GM19455 (cell line): ENCODE data around the gene NXNL1.
A peak's percentile ranks its signal among the peaks of the same experiment; 100 is the strongest.

Source experiments
- ATAC-seq: cut with Tn5 transposase; IDR thresholded peaks from one replicate; pipeline ENCODE4 v1.9.1; 2021; ENCODE audit not compliant: unreplicated experiment

The NXNL1 gene

DNA sequence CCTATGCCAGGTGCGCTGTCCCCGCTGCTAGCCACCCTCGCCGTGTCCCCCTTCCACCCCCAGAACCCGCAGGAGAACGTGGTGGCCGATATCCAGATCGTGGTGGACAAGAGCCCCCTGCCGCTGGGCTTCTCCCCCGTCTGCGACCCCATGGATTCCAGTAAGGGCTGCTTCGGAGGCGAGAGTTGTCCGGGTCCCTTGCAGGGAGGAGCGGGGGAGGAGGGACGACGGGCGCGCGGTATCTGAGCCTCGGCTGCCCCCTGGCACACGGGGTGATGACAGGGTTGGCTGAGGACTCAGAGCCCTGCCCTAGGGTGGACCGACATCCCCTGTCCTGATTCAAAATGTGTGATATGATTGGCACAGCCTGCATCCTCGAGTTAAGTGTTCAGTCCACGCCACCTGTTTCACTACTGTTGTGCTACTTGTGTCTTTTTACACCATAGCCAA, 40.2 kb downstream of the NXNL1 start:
- ATAC-seq: peak; percentile 13

- peak; percentile 83 for ATAC-seq
Measured at GRCh38 chr19:17419621-17420474, 40.9 kb downstream of the NXNL1 start, which contains the start of gene MVB12A. Gene MVB12A, plus strand, starts transcription at chr19:17420047. Its CDS starts 89 bp downstream, at chr19:17420136.

- ATAC-seq: no peak
Measured at GRCh38 chr19:17419154-17419620, 41.5 kb downstream of the NXNL1 start.

DNA sequence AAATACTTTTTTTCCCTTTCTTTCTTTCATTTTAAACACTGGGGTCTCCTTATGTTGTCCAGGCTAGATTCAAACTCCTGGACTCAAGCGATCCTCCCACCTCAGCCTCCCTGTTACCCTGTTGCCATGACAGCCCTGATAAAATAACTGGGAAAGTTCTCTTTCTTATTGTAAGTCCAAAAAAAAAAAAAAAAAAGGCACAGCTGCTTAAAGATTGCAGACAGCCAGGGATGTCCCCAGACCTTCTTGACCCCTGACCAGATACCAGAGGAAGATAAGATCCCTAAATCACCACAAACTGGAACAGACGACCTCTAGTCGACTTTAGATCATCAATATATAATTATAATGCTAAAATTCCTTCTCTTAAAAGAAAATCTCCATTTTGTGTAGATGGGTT, 42.0 kb downstream of the NXNL1 start:
- ATAC-seq: no peak

- ATAC-seq: no peak
Measured at GRCh38 chr19:17415121-17415520, 45.6 kb downstream of the NXNL1 start.

GRCh38 chr19:17414097-17414496, 46.6 kb downstream of the NXNL1 start:
- no peak for ATAC-seq

GRCh38 chr19:17411801-17412200, 48.9 kb downstream of the NXNL1 start:
- no peak for ATAC-seq

DNA sequence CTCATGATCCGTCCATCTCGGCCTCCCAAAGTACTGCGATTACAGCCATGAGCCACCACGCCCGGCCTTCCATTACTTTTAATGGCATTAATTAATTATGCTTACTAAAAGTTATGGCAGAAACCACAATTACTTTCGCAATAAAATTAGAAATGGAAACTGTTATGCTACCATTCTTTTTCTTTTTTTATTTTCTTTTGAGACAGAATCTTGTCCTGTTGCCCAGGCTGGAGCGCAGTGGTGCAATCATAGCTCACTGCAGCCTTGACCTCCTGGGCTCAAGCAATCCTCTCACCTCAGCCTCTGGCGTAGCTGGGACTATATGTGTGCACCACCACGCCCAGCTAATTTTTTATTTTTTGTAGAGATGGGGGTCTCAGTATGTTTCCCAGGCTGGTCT, 50.7 kb downstream of the NXNL1 start:
- ATAC-seq: no peak

DNA sequence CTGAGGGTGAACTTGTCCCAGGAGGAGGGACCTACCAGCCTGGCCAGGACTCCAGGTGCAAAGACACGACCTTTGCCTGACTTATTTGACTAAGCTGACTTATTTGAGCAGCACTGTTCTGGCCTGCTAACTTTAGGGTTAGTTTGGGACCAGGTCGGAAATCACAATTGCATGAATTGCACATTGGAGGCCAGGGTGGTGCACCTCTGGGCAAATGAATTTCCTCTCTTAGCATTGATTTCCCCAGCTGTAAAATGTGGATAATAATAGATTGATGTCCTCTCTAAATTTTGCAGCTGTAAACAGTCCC, 53.9 kb downstream of the NXNL1 start:
- no peak for ATAC-seq

GRCh38 chr19:17406046-17406886, 54.5 kb downstream of the NXNL1 start:
- peak; percentile 15 for ATAC-seq
